ENCODE results near the gene NISCH. TPM values are rescaled to one million over a fixed set of nuclear protein-coding genes. Genes with fewer than 3 reads are reported as not detected.

The NISCH gene
- 100 to 1,000 TPM in 1 of 12 donors, 10 to 100 TPM in 10, not detected in 1; 50.6 to 137 (median 62.0) TPM for polyA plus RNA-seq (ENCODE audit: insufficient read length in 12 of 12)
- long read RNA-seq, donor 1, full-length matches to known transcripts, result 13 of 36 reads
- long read RNA-seq, donor 1, partial matches to known transcripts, result 23 of 36 reads
- long read RNA-seq, donor 1, other reads (novel, unspliced or antisense), result 0 of 36 reads
- long read RNA-seq, donor 2, full-length matches to known transcripts, result 8 of 8 reads
- long read RNA-seq, donor 2, partial matches to known transcripts, result 0 of 8 reads
- long read RNA-seq, donor 2, other reads (novel, unspliced or antisense), result 0 of 8 reads
- long read RNA-seq, donor 3, full-length matches to known transcripts, result 10 of 50 reads
- long read RNA-seq, donor 3, partial matches to known transcripts, result 40 of 50 reads
- long read RNA-seq, donor 3, other reads (novel, unspliced or antisense), result 0 of 50 reads
- long read RNA-seq, donor 4, partial matches to known transcripts, result 42 of 45 reads
- long read RNA-seq, donor 4, other reads (novel, unspliced or antisense), result 0 of 45 reads
- long read RNA-seq, donor 5, full-length matches to known transcripts, result 15 of 75 reads
- long read RNA-seq, donor 5, partial matches to known transcripts, result 60 of 75 reads
- long read RNA-seq, donor 5, other reads (novel, unspliced or antisense), result 0 of 75 reads
- long read RNA-seq, donor 6, partial matches to known transcripts, result 50 of 57 reads
- long read RNA-seq, donor 6, other reads (novel, unspliced or antisense), result 0 of 57 reads
- long read RNA-seq, donor 7, partial matches to known transcripts, result 7 of 10 reads
- long read RNA-seq, donor 7, other reads (novel, unspliced or antisense), result 0 of 10 reads
- long read RNA-seq, donor 8, full-length matches to known transcripts, result 11 of 39 reads
- long read RNA-seq, donor 8, partial matches to known transcripts, result 28 of 39 reads
- long read RNA-seq, donor 8, other reads (novel, unspliced or antisense), result 0 of 39 reads
- long read RNA-seq, donor 9, partial matches to known transcripts, result 8 of 11 reads
- long read RNA-seq, donor 9, other reads (novel, unspliced or antisense), result 0 of 11 reads
- long read RNA-seq, donor 10, full-length matches to known transcripts, result 7 of 64 reads
- long read RNA-seq, donor 10, partial matches to known transcripts, result 57 of 64 reads
- long read RNA-seq, donor 10, other reads (novel, unspliced or antisense), result 0 of 64 reads
- long read RNA-seq, donor 11, partial matches to known transcripts, result 6 of 13 reads
- long read RNA-seq, donor 11, other reads (novel, unspliced or antisense), result 0 of 13 reads

DNA sequence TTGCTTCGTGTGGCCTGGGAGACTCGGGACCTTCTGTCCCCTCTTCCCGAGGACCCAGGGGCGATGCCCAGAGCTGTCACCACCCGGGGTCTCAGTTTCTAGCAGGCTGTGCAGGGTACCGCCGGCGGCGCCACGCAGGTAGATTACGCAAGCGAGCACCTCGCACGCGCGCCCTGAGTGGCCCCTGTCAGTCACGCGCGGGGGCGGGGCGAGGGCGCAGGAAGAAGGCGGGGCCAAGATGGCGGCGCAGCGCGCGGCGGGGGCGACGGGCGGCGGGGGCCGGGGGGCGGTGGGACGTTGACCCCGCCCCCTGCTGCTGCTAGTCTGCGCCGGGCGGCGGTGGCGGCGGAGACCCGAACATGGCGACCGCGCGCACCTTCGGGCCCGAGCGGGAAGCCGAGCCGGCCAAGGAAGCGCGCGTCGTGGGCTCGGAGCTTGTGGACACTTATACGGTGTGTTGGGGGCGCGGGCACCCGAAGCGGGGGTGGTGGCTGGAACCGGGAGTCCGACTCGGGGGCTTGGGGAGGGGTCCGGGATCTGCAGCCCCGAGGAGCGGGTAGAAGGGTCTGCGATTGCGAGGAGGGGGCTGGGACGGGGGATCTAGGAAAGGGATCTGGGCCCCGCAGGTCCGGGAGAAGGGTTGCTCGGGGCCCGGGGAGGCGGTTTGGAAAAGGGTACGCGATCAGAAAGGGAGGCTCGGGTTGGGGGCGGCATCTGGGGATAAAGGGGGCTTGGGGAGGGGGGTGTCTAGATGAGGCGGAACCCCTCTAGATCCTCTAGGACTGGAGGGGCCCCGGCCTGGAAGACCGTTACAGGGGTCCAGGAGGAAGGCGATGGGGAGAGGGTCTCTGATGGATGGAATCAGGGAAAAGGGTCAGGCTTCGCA lies at the start of gene NISCH:
Gene NISCH (plus strand): TSS at position 322 of the 886 bp plus-strand sequence. CDS start 38 bp downstream, at position 360.
- DNase-seq, result peak; percentile 85

- no peak for DNase-seq
Measured at GRCh38 chr3:52406231-52406661, 49.2 kb upstream of the NISCH start.

DNA sequence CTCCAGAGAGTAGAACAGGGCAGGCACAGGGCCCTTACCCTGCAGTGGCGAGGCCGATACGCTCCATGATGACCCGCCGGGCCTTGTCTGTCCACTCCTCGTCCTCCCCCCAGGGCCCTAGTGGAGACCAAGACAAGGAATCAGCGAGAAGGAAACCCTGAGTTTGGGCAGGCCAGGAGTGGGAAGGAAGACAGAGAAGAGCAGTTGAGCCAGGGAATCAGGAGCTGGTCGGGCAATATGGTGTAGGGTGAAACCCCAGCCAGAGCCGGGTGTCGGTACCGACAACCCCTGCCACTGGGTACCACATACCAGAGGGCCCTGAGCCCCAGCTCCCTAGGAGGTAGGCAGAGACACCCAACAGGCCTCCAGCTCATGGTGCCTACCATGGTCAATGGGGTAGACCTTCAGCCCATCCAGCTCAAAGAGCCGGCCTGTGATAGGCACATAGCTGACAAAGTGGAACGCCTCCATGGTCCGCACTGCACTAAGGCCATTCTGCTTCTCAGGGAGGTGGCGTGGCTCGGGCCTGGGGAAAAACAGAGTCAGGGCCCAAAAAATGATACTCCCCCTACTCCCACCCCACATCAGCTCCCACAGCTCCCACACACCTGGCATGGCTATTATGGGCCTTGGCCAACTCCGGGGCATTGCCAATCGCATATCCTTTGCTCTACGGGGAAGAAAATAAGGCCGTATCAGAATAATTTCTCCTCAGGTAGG lies 48.5 kb upstream of the NISCH start:
- no peak for DNase-seq

- DNase-seq, result no peak
Measured at GRCh38 chr3:52407779-52408178, 47.6 kb upstream of the NISCH start.

GRCh38 chr3:52408466-52408865 lies 46.9 kb upstream of the NISCH start:
- no peak for DNase-seq

DNA sequence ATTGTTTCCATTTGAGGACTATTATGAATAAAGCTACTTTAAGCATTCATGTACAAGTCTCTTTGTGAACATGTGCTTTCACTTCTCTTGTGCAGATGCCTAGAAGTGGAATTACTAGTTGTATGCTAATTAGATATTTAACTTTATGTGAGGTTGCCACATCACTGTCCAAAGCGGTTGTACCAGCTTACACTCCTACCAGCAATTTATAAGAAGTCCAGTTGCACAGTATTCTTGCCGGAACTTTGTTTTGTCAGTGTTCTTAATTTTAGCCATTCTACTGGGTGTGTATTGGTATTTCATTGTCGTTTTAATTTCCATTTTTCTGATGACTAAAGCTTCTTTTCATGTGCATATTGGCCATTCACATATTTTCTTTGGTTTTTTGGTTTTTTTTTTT lies 39.6 kb upstream of the NISCH start:
- no peak for DNase-seq

GRCh38 chr3:52420388-52420787 lies 35.0 kb upstream of the NISCH start:
- DNase-seq, result no peak

GRCh38 chr3:52422669-52423068 lies 32.7 kb upstream of the NISCH start:
- no peak for DNase-seq

GRCh38 chr3:52423173-52423572 lies 32.2 kb upstream of the NISCH start:
- no peak for DNase-seq

DNA sequence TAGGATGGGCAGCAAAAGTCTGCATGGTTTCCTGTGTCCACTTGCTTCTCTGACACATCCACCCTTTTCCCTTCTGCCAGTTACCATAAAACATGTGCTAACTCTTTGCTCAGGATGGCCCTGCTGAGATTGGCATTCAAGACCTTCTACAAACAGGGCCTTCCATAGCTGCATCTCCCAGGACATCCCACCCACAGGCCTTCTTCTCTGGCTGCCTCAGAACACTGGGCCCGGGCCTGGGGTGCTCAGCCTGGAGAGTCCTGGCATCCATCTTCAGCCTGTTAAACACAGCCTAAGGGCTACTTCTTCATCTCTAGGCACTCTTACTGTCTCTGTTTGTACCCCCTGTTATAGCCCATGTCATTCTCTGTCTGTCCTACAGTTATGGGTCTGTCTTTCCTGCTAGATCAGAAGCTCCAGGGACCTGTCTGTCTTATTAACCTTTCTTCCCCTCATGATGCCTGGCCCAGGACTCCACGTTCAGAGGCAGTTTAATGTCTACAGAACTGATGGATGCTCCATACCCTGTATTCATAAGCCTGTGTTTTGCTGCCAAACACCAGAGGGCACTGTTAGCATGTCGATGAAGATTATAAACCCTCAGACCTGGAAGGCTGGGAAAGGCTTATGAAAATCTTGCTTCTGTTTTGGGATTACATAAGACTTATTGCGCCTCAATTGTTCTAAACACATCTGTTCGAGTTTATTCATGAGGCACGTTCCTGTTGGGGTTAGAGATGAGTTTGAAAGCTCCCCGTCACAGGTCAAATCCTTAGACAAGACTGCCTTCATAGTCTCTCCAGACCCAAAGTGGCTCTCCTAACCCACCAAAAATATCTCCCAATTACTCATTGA lies 27.0 kb upstream of the NISCH start:
- peak; percentile 82 for DNase-seq

DNA sequence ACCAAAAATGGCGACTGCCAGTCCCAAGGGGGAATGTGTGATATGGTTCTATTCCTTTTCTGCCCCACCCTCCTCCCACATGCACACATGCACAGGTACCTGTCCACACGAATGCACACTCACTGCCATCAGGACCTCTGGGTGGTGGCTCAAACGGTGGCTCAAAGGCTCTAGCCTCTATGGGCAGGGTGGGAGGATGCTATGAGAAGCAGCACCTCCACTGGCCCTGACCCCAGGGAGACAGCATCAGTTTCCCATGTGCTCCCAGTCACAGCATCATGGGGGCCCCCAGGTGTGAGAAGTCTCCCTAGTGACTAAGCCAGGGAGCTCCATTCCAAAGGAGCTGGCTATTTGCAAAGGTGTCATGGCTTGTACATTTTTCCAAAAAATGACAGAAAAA lies 26.4 kb upstream of the NISCH start:
- no peak for DNase-seq

DNA sequence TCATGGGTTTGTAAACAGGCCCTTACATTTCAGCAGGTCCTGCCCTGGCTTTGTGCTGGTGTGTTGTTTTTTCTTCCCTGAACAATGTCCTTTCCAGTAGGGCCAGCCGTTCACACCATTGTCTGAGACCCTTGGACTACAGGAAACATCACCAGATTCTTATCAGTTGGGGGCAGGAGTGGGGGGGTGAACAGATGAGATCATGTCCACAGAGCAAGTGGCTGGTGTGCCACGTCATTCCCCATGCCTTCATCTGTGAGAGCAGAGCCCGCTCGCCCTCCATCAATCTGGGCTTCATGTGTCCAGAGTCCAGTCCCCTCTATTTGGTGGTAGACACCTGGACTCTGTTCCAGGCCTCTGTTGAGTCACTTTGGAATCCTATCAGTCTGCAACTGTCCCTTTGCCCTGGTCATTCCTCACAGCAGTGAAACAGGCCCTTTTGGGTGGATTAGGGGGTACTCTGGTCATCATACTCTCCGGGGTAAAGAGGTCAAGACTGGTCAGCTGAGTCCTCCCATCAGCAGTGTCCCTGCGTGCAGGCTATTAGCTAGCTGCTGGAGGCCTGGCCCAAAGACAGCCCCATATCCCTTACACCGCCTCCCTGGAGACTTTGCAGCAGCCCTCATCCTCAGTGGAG lies 25.5 kb upstream of the NISCH start:
- DNase-seq, result no peak

DNA sequence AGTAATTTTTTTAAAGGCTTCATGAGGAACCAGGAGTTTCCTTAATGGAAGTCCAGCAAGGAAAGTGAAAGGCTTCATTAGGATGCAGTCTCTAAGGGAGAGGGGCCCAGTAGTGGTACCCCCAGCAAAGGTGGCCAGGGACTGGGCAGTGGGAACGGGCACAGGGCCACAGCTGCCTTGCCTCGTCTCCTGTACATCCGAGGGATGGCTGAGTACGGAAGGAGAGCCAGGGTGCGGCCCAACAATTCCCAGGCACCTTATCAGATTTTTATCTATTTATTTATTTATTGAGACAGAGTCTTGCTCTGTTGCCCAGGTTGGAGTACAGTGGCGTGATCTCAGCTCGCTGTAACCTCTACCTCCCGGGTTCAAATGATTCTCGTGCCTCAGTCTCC lies 25.0 kb upstream of the NISCH start:
- DNase-seq, result no peak

DNA sequence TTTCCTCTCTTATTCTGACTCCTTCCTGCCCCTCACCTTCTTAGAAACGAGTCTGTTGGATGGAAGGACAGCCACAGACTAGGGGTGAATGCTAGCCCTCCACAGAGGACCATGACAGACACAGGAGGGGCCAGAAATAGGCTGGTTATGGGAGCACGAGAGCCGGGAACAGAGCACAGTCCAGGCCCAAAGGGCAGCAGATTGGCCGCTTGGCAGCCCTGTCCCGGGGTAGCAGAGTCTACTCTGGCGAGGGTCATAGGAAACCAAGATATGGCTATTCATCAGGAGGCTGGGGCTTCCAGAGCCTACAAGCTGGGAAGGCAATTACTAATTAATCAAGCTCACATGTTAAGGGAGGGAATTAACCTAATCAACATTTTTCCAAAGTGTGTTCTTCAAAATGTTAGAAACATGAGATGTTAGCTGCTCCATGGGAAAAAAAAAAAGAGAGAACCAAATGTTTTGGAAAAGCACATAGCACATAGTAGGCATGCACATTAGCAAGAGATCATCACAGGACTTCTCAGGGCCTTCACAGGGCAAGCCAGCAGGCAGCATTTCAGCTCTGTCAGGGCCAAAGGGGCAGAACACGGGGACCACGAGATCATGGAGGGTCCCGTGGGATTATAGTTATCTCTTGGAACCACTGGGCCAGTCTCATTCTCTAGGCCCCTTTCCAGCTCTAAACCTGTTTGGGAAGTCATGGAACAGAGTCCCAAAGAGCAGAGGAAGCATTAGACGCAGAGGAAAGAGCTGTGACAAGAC lies 23.8 kb upstream of the NISCH start:
- no peak for DNase-seq

- DNase-seq, result no peak
Measured at GRCh38 chr3:52432225-52432624, 23.2 kb upstream of the NISCH start.

DNA sequence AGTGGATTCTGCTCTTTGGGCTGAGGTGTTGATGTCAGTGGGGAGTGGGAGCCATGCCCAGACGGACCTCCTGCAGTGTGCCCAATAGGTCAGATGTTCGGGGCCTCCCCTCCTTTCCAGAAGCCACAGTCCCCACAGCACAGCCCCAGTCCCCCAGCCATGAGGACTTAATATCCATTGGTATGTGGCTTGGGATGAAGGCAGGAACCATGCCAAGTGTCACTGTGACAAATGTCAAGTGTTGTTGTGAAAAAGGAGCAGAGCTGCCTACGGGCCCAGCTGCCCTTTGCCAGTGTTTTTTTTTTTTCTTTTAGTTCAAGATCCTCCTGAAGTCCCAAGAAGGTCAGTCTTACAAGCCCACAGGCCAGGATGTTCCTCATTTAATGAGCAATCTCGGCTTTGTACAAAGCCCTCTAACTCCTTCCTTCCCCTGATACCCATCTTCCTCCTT lies 22.7 kb upstream of the NISCH start:
- no peak for DNase-seq

GRCh38 chr3:52433328-52433995 lies 21.9 kb upstream of the NISCH start:
- DNase-seq, result no peak
